ENCODE results near the gene KLHL22.

- TF ChIP-seq CTCF (conservative IDR thresholded peaks at IDR 0.05 in 1 of 2, IDR thresholded peaks at IDR 0.05 in 1 of 2; ENCODE audit: low read depth in 1 of 2, low read length in 2 of 2), result no peak
- TF ChIP-seq EZH2 (IDR thresholded peaks at IDR 0.05; ENCODE audit: low read length, missing control alignments), result no peak
These were observed 69.4 kb downstream of the KLHL22 start for GRCh38 chr22:20426259-20426615.
